Erythroblast (primary cell): Measurements from ENCODE around the gene VEGFC.

ENCODE experiments used
- DNase-seq, 2 experiments: peaks; one replicate each; lab custom pipeline; 2025; lab: John Stamatoyannopoulos, UW
- GATA1 ChIP-seq: IDR thresholded peaks from 2 replicates; pipeline ENCODE4 v1.6.1; 2011; ENCODE audit warnings: low read depth, mild to moderate bottlenecking, control low read depth, low read length, moderate library complexity
- POLR2A ChIP-seq: IDR thresholded peaks from 2 replicates; pipeline ENCODE4 v1.6.1; 2011; ENCODE audit warnings: mild to moderate bottlenecking, low read length

Gene VEGFC

GRCh38 chr4:176762661-176763308 is 29.9 kb downstream of the VEGFC start:
- no peak for DNase-seq
- no peak for TF ChIP-seq GATA1
- no peak for TF ChIP-seq POLR2A

GRCh38 chr4:176761872-176762271 is 30.9 kb downstream of the VEGFC start:
- TF ChIP-seq POLR2A (no peak), GATA1 (no peak)
- DNase-seq: no peak

- DNase-seq: no peak
- TF ChIP-seq GATA1: no peak
- TF ChIP-seq POLR2A: no peak
Observed at GRCh38 chr4:176760471-176760870, 32.3 kb downstream of the VEGFC start.

DNA sequence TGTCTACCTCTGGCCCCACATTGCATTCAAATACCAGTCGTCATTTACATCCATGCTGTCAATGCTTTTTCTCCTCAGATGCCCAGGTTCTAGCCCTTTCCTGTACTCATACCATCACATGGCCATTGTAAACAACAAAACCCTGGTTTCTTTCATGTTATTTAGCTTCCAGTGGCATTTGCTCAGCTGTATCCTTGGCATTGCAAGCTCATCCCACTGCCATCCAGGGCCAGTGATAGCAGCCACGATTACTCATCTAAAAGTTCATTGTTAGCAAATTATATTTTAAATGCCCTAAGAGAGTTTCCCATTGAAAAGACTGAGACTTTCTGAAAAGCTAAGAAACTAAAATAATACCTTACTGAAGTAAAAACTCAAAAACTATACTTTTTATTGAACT is 34.0 kb downstream of the VEGFC start:
- DNase-seq: no peak
- TF ChIP-seq GATA1 (no peak), POLR2A (no peak)

DNA sequence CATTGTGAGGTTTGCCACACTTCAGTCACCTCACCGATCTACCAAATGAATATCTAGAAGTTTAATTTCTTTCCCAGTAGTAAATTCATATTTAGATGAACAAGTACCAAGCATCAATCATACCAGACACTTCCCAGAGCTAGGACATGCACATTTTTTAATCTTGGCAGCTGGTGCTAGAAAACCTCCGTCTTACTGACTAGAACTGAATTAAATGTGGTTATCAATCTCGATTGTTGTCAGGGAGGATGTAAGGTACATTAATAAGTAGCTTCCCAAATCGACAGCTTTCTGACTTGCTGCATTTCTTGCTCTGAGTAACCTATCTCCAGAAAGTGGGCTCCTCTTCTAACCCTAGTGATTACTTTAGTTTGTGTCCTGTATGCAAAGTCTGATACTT is 34.4 kb downstream of the VEGFC start:
- TF ChIP-seq POLR2A: no peak
- no peak for TF ChIP-seq GATA1
- DNase-seq: no peak

DNA sequence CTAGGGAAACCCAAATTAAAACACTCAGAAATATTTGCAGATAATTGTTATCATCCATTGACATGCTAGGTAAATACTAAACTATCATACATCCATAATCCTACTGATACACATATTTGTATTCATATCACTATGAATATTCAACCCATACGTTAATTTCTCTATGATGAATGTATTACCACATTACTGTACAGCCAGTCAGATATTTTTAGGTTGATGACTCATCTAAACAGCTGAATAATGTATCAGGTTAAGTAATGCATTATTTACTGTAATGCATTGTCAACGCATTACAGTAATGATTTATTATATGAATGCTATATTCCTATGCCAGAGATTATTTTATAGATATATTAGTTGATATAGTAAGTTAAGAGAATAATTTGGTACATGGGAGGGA is 37.1 kb downstream of the VEGFC start:
- TF ChIP-seq GATA1: no peak
- no peak for DNase-seq

DNA sequence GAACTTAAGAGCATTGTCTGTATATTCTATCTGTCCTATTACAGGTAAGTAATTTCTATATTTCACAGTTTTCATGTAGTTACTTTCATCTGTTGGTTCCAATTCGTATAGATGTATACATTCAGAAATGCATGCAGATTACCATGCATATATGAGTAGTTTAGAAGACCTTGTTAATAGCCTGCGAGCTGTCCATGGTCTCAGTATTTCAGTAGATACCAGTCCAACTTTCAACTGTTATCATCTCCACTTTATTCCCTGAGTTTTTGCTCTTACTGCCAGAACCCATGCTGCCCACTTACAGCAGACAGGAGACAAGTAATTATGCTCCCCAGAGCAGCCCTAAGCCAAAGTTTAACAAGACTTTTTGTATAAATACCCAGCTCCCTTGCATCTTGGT is 37.7 kb downstream of the VEGFC start:
- TF ChIP-seq GATA1 (no peak), POLR2A (no peak)
- DNase-seq: no peak

GRCh38 chr4:176753049-176753448 is 39.7 kb downstream of the VEGFC start:
- no peak for DNase-seq
- no peak for TF ChIP-seq POLR2A
- TF ChIP-seq GATA1: no peak

GRCh38 chr4:176752191-176752749 is 40.5 kb downstream of the VEGFC start:
- DNase-seq: no peak
- TF ChIP-seq GATA1: no peak
- TF ChIP-seq POLR2A: no peak

DNA sequence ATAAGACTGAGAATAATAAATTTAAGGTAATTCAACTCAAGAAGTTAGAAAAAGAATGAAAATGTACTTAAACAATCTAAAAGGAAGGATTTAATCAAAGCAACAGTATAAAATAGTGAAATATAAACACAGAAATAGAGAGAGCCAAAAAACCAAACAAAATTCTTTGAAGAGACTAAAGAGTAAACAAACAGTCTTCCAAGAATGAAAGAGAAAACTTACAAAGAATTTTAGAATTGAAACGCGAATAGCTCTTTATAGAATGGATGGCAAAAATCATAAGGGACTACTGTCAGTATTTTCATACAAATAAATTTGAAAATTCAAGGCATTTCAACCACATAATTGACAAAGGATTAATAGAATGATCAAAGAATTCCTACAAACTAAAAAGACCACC is 41.7 kb downstream of the VEGFC start:
- no peak for DNase-seq
- no peak for TF ChIP-seq POLR2A
- TF ChIP-seq GATA1: no peak

- TF ChIP-seq GATA1 (no peak), POLR2A (no peak)
- DNase-seq: no peak
Observed at GRCh38 chr4:176746846-176747245, 45.9 kb downstream of the VEGFC start.

- DNase-seq: no peak
Observed at GRCh38 chr4:176745902-176746301, 46.8 kb downstream of the VEGFC start.

DNA sequence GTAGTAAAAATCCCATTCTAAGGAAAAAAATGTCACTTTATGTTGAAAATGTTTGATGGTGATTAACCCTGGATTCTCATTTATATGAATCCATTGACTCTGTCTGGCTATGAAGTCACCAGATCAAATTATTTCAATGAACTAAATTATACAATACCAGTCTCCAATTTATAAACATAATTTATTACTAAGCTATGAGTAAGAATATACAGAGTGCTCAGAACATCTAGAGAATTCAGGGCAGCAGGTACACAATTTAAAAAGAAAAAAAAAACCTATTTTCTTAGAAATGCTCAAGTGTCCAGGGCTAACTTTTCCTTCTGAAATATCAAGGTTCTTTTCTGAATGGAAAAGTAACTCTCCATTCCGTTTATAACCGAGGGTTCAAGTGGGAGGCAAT is 48.6 kb downstream of the VEGFC start:
- DNase-seq: no peak
- no peak for TF ChIP-seq POLR2A
- TF ChIP-seq GATA1: no peak

More at GRCh38 chr4:176745902-176746301, 46.8 kb downstream of the VEGFC start:
- TF ChIP-seq POLR2A: no peak
- no peak for TF ChIP-seq GATA1

GRCh38 chr4:176742211-176742610 is 50.5 kb downstream of the VEGFC start:
- no peak for DNase-seq

DNA sequence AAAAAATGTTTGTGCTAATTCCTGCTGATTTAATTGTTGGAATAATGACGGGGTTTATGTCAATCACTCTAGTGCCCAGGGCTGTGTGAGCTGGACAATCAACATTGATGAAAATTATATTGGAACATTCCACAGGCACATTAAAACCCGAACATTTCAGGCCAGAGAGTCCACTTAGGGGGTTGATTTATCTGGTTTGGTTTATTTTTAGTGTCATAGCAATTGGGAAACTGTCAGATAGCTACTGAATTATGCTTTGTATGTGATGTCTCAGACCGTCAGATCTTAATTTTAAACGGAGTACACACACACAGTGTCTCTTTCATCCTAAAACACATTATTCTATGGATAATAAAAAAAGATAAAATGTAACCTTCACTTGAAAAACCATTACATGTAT is 51.5 kb downstream of the VEGFC start:
- no peak for DNase-seq
- TF ChIP-seq POLR2A (no peak), GATA1 (no peak)

More at GRCh38 chr4:176742211-176742610, 50.5 kb downstream of the VEGFC start:
- no peak for TF ChIP-seq GATA1
- TF ChIP-seq POLR2A: no peak

DNA sequence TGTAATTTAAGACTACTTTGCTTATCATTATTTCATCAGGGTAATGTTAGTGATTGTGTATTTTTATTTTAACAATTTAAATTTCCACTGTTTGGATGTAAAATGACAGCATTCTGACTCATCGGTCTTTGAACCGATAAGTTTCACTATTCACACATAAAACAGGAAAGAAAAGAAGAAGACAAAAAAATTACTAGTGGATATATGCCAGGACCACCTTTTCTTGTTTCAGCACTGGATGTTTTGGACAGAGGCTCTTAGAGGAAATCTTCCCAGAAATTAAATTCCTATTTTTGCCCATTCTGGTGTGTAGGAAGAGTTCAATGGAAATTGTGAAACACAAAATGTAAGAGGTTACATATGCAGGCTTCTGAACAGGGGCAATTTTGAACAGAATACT is 57.4 kb downstream of the VEGFC start:
- no peak for DNase-seq
- no peak for TF ChIP-seq POLR2A
- TF ChIP-seq GATA1: no peak

DNA sequence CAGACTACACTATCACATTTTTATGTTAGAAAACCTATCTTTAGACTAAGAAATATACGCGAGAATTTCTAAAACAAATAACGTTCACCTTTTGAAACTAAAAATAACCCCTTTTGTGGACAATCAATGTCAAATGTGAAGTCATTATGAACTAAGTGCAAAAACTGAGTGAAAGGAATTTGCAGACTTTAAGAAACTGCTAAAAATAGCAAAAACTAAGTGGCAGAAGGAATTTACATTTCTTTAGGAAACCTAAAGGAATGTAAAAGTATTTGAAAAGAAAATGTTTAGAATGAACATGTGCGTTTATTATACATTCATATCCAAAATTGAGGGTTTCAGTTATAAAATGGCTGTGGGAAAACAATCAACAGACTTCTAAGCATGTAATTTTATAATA is 58.3 kb downstream of the VEGFC start:
- no peak for DNase-seq

More for the DNA sequence above, 58.3 kb downstream of the VEGFC start:
- TF ChIP-seq GATA1 (no peak), POLR2A (no peak)
